DMS 273 treated with DMSO at 0.1 percent for 48 hours (cell line): ENCODE measurements around the gene UPK1B.
"Not testable (repeated sequence)": the region's sequence is repeated elsewhere in the genome, so short reads cannot be mapped to it uniquely, and the experiment has no call there.

ENCODE experiments used
- DNase-seq: peaks from one replicate; lab custom pipeline; 2025; lab: John Stamatoyannopoulos, UW

The UPK1B gene

GRCh38 chr3:119173325-119173724, at the start of gene UPK1B:
TSS of gene UPK1B (plus strand) at chr3:119173598. CDS start at chr3:119186742, 13,144 bp downstream.
- no peak for DNase-seq

- DNase-seq = no peak
These were observed 48.1 kb upstream of the UPK1B start for GRCh38 chr3:119125342-119125741.

GRCh38 chr3:119125742-119126504, 47.5 kb upstream of the UPK1B start:
- DNase-seq = no peak

- DNase-seq = not testable (repeated sequence)
These were observed 43.1 kb upstream of the UPK1B start for GRCh38 chr3:119130291-119130690.

- not testable (repeated sequence) for DNase-seq
These were observed 41.1 kb upstream of the UPK1B start for GRCh38 chr3:119132291-119132690.

- not testable (repeated sequence) for DNase-seq
These were observed 34.0 kb upstream of the UPK1B start for GRCh38 chr3:119139360-119139759.

- no peak for DNase-seq
These were observed 32.9 kb upstream of the UPK1B start for GRCh38 chr3:119140466-119140865.

GRCh38 chr3:119145128-119145499, 28.3 kb upstream of the UPK1B start:
- no peak for DNase-seq

GRCh38 chr3:119145500-119146167, 27.8 kb upstream of the UPK1B start, which contains the start of gene TEX55:
TSS of gene TEX55 (plus strand) at chr3:119146165. CDS start at chr3:119146190, 25 bp downstream.
- DNase-seq = peak; percentile 30

- no peak for DNase-seq
These were observed 26.6 kb upstream of the UPK1B start for GRCh38 chr3:119146578-119147375.

GRCh38 chr3:119147494-119147893, 25.9 kb upstream of the UPK1B start:
- DNase-seq = no peak

- no peak for DNase-seq
These were observed 24.8 kb upstream of the UPK1B start for GRCh38 chr3:119148493-119149180.

GRCh38 chr3:119149484-119149883, 23.9 kb upstream of the UPK1B start:
- DNase-seq = no peak

GRCh38 chr3:119156868-119157267, 16.5 kb upstream of the UPK1B start:
- DNase-seq = no peak

GRCh38 chr3:119157971-119158370, 15.4 kb upstream of the UPK1B start:
- no peak for DNase-seq

- no peak for DNase-seq
These were observed 13.0 kb upstream of the UPK1B start for GRCh38 chr3:119160361-119160760.

GRCh38 chr3:119160815-119161214, 12.6 kb upstream of the UPK1B start:
- DNase-seq = no peak

GRCh38 chr3:119161240-119161639, 12.2 kb upstream of the UPK1B start:
- DNase-seq = no peak

GRCh38 chr3:119164745-119165144, 8.7 kb upstream of the UPK1B start:
- not testable (repeated sequence) for DNase-seq

GRCh38 chr3:119170821-119171220, 2.6 kb upstream of the UPK1B start:
- DNase-seq = no peak

GRCh38 chr3:119175872-119176756, 2.7 kb downstream of the UPK1B start:
- DNase-seq = no peak
